ENCODE data around the gene TMEM33.
"Not testable (repeated sequence)": the region's sequence is repeated elsewhere in the genome, so short reads cannot be mapped to it uniquely, and the experiment has no call there.

TMEM33 gene

GRCh38 chr4:41934901-41935651, at the start of gene TMEM33:
Gene TMEM33 (plus strand): TSS chr4:41935429. CDS start chr4:41935485, 56 bp downstream.
- in situ Hi-C loops (cut with MboI; ENCODE audit: low sequenced_read_pairs), result no loop called here

GRCh38 chr4:41885456-41885855, 49.8 kb upstream of the TMEM33 start:
- in situ Hi-C loops (cut with MboI; ENCODE audit: low sequenced_read_pairs), result loop anchor here (25.0 kb wide), 2 partner anchors 198 to 598 kb away; no protein-coding TSS in a partner anchor

- in situ Hi-C loops (cut with MboI; ENCODE audit: low sequenced_read_pairs), result loop anchor here (25.0 kb wide), 2 partner anchors 200 to 600 kb away; no protein-coding TSS in a partner anchor
These were observed 48.0 kb upstream of the TMEM33 start for GRCh38 chr4:41887277-41887676.

- in situ Hi-C loops (cut with MboI; ENCODE audit: low sequenced_read_pairs), result loop anchor here (25.0 kb wide), 2 partner anchors 201 to 601 kb away; no protein-coding TSS in a partner anchor
These were observed 47.2 kb upstream of the TMEM33 start for GRCh38 chr4:41887821-41888686.

GRCh38 chr4:41888687-41889074, 46.5 kb upstream of the TMEM33 start:
- in situ Hi-C loops (cut with MboI; ENCODE audit: low sequenced_read_pairs), result loop anchor here (25.0 kb wide), 2 partner anchors 201 to 601 kb away; no protein-coding TSS in a partner anchor

- in situ Hi-C loops (cut with MboI; ENCODE audit: low sequenced_read_pairs), result loop anchor here (25.0 kb wide), 2 partner anchors 202 to 602 kb away; no protein-coding TSS in a partner anchor
These were observed 45.9 kb upstream of the TMEM33 start for GRCh38 chr4:41889317-41889716.

GRCh38 chr4:41890085-41890484, 45.1 kb upstream of the TMEM33 start:
- in situ Hi-C loops (cut with MboI; ENCODE audit: low sequenced_read_pairs), result loop anchor here (25.0 kb wide), 2 partner anchors 203 to 603 kb away; no protein-coding TSS in a partner anchor

- in situ Hi-C loops (cut with MboI; ENCODE audit: low sequenced_read_pairs), result loop anchor here (25.0 kb wide), 2 partner anchors 209 to 609 kb away; no protein-coding TSS in a partner anchor
These were observed 38.6 kb upstream of the TMEM33 start for GRCh38 chr4:41896648-41897047.

GRCh38 chr4:41897698-41898097, 37.5 kb upstream of the TMEM33 start:
- in situ Hi-C loops (cut with MboI; ENCODE audit: low sequenced_read_pairs), result loop anchor here (25.0 kb wide), 2 partner anchors 210 to 610 kb away; no protein-coding TSS in a partner anchor

- in situ Hi-C loops (cut with MboI; ENCODE audit: low sequenced_read_pairs), result not testable (repeated sequence)
These were observed 26.1 kb upstream of the TMEM33 start for GRCh38 chr4:41909136-41909535.

- in situ Hi-C loops (cut with MboI; ENCODE audit: low sequenced_read_pairs), result no loop called here
These were observed 22.7 kb upstream of the TMEM33 start for GRCh38 chr4:41912546-41912945.

GRCh38 chr4:41913509-41913908, 21.7 kb upstream of the TMEM33 start:
- in situ Hi-C loops (cut with MboI; ENCODE audit: low sequenced_read_pairs), result no loop called here

GRCh38 chr4:41918278-41918677, 17.0 kb upstream of the TMEM33 start:
- in situ Hi-C loops (cut with MboI; ENCODE audit: low sequenced_read_pairs), result no loop called here

GRCh38 chr4:41920416-41920815, 14.8 kb upstream of the TMEM33 start:
- in situ Hi-C loops (cut with MboI; ENCODE audit: low sequenced_read_pairs), result not testable (repeated sequence)

GRCh38 chr4:41921476-41921875, 13.8 kb upstream of the TMEM33 start:
- in situ Hi-C loops (cut with MboI; ENCODE audit: low sequenced_read_pairs), result no loop called here

GRCh38 chr4:41927796-41928499, 7.3 kb upstream of the TMEM33 start:
- in situ Hi-C loops (cut with MboI; ENCODE audit: low sequenced_read_pairs), result no loop called here

- in situ Hi-C loops (cut with MboI; ENCODE audit: low sequenced_read_pairs), result no loop called here
These were observed 4.9 kb upstream of the TMEM33 start for GRCh38 chr4:41930139-41930831.

GRCh38 chr4:41932988-41933387, 2.2 kb upstream of the TMEM33 start:
- in situ Hi-C loops (cut with MboI; ENCODE audit: low sequenced_read_pairs), result no loop called here

GRCh38 chr4:41933997-41934503, 1.2 kb upstream of the TMEM33 start:
- in situ Hi-C loops (cut with MboI; ENCODE audit: low sequenced_read_pairs), result no loop called here

- in situ Hi-C loops (cut with MboI; ENCODE audit: low sequenced_read_pairs), result no loop called here
These were observed 722 bp upstream of the TMEM33 start for GRCh38 chr4:41934514-41934900.
